ENCODE data around the gene RGSL1.

DNA sequence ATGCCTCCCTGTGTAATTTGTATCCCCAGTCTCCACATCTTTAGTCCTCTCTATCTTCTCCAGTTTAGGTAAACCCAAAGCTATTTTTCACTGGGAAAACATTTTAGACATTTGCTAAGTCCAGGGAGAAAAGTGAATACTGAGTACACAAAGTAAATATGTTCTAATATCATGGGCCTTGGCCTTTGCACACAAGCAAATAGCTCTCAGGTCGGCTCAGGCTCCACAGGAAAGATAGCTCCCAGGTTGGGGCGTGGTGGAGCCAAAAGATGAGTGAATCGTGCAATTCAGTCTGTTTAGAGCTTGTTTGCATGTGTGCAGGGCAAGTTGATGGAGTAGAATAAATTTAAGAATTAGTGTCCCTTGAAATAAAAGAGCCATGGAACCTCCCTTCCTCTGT, 7.9 kb downstream of the RGSL1 start:
- TF ChIP-seq, protein P1, sequence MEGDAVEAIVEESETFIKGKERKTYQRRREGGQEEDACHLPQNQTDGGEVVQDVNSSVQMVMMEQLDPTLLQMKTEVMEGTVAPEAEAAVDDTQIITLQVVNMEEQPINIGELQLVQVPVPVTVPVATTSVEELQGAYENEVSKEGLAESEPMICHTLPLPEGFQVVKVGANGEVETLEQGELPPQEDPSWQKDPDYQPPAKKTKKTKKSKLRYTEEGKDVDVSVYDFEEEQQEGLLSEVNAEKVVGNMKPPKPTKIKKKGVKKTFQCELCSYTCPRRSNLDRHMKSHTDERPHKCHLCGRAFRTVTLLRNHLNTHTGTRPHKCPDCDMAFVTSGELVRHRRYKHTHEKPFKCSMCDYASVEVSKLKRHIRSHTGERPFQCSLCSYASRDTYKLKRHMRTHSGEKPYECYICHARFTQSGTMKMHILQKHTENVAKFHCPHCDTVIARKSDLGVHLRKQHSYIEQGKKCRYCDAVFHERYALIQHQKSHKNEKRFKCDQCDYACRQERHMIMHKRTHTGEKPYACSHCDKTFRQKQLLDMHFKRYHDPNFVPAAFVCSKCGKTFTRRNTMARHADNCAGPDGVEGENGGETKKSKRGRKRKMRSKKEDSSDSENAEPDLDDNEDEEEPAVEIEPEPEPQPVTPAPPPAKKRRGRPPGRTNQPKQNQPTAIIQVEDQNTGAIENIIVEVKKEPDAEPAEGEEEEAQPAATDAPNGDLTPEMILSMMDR (conservative IDR thresholded peaks at IDR 0.05 in 1 of 2, IDR thresholded peaks at IDR 0.05 in 1 of 2; ENCODE audit: low read depth in 1 of 2, low read length in 2 of 2): no peak
- TF ChIP-seq EZH2 (IDR thresholded peaks at IDR 0.05; ENCODE audit: low read length, missing control alignments): no peak

Measured in fibroblast of lung (primary cell).